ENCODE data around the gene C3orf20. TPM values are rescaled to one million over a fixed set of nuclear protein-coding genes. Genes with fewer than 3 reads are reported as not detected.

C3orf20 gene
- total RNA-seq, 1 experiment from 2014 or later: not detected

DNA sequence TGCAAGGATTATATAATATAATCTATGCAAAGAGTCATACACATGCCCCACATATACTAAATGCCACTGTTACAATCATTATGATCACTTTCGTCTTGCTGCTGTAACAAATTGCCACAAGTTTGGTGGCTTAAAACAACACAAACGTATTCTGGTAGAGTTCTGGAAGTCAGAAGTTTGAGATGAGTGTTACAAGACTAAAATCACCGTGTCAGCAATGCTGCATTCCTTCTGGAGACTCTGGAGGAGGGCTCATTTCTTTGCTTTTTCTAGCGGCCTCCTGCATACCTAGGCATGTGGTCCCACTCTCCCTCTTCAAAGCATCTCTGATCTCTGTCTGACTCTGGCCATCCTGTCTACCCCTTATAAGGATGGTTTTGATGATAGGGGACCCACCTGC, 24.7 kb upstream of the C3orf20 start:
- CTCF ChIA-PET: interaction anchor here (0.7 to 2.8 kb wide), 4 partner anchors 131 to 447 kb away, joined by 3 to 8 read pairs (median 5); no protein-coding TSS in a partner anchor
- peaks cover 10% of the 10 kb centered on the region for H3K4me1 Mint-ChIP-seq
- H3K9me3 Mint-ChIP-seq: no peaks in the 10 kb centered on the region; the same call in 1 of the 2 replicates
- DNase-seq (ENCODE audit: low spot score): no peak
- peaks cover 12% of the 10 kb centered on the region for H3K27me3 Mint-ChIP-seq (ENCODE audit: low read depth)
- no peak for ATAC-seq
- peak overlapping the region; percentile 93 for H3K27ac Mint-ChIP-seq
- peak overlapping the region; percentile 97 for H3K4me3 Mint-ChIP-seq
- H3K36me3 Mint-ChIP-seq: peaks cover 3% of the 10 kb centered on the region
- POLR2A ChIA-PET: no interaction called here
- no peak for TF ChIP-seq ELF4 (CRISPR knock-in tag; IDR thresholded peaks at IDR 0.05; ENCODE audit: low read depth)
- TF ChIP-seq, protein P1, sequence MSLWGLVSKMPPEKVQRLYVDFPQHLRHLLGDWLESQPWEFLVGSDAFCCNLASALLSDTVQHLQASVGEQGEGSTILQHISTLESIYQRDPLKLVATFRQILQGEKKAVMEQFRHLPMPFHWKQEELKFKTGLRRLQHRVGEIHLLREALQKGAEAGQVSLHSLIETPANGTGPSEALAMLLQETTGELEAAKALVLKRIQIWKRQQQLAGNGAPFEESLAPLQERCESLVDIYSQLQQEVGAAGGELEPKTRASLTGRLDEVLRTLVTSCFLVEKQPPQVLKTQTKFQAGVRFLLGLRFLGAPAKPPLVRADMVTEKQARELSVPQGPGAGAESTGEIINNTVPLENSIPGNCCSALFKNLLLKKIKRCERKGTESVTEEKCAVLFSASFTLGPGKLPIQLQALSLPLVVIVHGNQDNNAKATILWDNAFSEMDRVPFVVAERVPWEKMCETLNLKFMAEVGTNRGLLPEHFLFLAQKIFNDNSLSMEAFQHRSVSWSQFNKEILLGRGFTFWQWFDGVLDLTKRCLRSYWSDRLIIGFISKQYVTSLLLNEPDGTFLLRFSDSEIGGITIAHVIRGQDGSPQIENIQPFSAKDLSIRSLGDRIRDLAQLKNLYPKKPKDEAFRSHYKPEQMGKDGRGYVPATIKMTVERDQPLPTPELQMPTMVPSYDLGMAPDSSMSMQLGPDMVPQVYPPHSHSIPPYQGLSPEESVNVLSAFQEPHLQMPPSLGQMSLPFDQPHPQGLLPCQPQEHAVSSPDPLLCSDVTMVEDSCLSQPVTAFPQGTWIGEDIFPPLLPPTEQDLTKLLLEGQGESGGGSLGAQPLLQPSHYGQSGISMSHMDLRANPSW (CRISPR knock-in tag; conservative IDR thresholded peaks at IDR 0.05; ENCODE audit: low read depth): no peak
- TF ChIP-seq, protein P2, sequence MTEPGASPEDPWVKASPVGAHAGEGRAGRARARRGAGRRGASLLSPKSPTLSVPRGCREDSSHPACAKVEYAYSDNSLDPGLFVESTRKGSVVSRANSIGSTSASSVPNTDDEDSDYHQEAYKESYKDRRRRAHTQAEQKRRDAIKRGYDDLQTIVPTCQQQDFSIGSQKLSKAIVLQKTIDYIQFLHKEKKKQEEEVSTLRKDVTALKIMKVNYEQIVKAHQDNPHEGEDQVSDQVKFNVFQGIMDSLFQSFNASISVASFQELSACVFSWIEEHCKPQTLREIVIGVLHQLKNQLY (CRISPR knock-in tag; IDR thresholded peaks at IDR 0.05): no peak
- TF ChIP-seq, protein P3, sequence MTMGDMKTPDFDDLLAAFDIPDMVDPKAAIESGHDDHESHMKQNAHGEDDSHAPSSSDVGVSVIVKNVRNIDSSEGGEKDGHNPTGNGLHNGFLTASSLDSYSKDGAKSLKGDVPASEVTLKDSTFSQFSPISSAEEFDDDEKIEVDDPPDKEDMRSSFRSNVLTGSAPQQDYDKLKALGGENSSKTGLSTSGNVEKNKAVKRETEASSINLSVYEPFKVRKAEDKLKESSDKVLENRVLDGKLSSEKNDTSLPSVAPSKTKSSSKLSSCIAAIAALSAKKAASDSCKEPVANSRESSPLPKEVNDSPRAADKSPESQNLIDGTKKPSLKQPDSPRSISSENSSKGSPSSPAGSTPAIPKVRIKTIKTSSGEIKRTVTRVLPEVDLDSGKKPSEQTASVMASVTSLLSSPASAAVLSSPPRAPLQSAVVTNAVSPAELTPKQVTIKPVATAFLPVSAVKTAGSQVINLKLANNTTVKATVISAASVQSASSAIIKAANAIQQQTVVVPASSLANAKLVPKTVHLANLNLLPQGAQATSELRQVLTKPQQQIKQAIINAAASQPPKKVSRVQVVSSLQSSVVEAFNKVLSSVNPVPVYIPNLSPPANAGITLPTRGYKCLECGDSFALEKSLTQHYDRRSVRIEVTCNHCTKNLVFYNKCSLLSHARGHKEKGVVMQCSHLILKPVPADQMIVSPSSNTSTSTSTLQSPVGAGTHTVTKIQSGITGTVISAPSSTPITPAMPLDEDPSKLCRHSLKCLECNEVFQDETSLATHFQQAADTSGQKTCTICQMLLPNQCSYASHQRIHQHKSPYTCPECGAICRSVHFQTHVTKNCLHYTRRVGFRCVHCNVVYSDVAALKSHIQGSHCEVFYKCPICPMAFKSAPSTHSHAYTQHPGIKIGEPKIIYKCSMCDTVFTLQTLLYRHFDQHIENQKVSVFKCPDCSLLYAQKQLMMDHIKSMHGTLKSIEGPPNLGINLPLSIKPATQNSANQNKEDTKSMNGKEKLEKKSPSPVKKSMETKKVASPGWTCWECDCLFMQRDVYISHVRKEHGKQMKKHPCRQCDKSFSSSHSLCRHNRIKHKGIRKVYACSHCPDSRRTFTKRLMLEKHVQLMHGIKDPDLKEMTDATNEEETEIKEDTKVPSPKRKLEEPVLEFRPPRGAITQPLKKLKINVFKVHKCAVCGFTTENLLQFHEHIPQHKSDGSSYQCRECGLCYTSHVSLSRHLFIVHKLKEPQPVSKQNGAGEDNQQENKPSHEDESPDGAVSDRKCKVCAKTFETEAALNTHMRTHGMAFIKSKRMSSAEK (CRISPR knock-in tag; IDR thresholded peaks at IDR 0.05; ENCODE audit: borderline replicate concordance): no peak
- TF ChIP-seq, protein P4, sequence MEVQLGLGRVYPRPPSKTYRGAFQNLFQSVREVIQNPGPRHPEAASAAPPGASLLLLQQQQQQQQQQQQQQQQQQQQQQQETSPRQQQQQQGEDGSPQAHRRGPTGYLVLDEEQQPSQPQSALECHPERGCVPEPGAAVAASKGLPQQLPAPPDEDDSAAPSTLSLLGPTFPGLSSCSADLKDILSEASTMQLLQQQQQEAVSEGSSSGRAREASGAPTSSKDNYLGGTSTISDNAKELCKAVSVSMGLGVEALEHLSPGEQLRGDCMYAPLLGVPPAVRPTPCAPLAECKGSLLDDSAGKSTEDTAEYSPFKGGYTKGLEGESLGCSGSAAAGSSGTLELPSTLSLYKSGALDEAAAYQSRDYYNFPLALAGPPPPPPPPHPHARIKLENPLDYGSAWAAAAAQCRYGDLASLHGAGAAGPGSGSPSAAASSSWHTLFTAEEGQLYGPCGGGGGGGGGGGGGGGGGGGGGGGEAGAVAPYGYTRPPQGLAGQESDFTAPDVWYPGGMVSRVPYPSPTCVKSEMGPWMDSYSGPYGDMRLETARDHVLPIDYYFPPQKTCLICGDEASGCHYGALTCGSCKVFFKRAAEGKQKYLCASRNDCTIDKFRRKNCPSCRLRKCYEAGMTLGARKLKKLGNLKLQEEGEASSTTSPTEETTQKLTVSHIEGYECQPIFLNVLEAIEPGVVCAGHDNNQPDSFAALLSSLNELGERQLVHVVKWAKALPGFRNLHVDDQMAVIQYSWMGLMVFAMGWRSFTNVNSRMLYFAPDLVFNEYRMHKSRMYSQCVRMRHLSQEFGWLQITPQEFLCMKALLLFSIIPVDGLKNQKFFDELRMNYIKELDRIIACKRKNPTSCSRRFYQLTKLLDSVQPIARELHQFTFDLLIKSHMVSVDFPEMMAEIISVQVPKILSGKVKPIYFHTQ (CRISPR knock-in tag; IDR thresholded peaks at IDR 0.05): no peak
- TF ChIP-seq, protein P5, sequence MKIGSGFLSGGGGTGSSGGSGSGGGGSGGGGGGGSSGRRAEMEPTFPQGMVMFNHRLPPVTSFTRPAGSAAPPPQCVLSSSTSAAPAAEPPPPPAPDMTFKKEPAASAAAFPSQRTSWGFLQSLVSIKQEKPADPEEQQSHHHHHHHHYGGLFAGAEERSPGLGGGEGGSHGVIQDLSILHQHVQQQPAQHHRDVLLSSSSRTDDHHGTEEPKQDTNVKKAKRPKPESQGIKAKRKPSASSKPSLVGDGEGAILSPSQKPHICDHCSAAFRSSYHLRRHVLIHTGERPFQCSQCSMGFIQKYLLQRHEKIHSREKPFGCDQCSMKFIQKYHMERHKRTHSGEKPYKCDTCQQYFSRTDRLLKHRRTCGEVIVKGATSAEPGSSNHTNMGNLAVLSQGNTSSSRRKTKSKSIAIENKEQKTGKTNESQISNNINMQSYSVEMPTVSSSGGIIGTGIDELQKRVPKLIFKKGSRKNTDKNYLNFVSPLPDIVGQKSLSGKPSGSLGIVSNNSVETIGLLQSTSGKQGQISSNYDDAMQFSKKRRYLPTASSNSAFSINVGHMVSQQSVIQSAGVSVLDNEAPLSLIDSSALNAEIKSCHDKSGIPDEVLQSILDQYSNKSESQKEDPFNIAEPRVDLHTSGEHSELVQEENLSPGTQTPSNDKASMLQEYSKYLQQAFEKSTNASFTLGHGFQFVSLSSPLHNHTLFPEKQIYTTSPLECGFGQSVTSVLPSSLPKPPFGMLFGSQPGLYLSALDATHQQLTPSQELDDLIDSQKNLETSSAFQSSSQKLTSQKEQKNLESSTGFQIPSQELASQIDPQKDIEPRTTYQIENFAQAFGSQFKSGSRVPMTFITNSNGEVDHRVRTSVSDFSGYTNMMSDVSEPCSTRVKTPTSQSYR (CRISPR knock-in tag; IDR thresholded peaks at IDR 0.05): no peak
- TF ChIP-seq, protein P6, sequence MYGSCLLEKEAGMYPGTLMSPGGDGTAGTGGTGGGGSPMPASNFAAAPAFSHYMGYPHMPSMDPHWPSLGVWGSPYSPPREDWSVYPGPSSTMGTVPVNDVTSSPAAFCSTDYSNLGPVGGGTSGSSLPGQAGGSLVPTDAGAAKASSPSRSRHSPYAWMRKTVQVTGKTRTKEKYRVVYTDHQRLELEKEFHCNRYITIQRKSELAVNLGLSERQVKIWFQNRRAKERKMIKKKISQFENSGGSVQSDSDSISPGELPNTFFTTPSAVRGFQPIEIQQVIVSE (CRISPR knock-in tag; IDR thresholded peaks at IDR 0.05; ENCODE audit: borderline replicate concordance): no peak
- TF ChIP-seq, protein P7, sequence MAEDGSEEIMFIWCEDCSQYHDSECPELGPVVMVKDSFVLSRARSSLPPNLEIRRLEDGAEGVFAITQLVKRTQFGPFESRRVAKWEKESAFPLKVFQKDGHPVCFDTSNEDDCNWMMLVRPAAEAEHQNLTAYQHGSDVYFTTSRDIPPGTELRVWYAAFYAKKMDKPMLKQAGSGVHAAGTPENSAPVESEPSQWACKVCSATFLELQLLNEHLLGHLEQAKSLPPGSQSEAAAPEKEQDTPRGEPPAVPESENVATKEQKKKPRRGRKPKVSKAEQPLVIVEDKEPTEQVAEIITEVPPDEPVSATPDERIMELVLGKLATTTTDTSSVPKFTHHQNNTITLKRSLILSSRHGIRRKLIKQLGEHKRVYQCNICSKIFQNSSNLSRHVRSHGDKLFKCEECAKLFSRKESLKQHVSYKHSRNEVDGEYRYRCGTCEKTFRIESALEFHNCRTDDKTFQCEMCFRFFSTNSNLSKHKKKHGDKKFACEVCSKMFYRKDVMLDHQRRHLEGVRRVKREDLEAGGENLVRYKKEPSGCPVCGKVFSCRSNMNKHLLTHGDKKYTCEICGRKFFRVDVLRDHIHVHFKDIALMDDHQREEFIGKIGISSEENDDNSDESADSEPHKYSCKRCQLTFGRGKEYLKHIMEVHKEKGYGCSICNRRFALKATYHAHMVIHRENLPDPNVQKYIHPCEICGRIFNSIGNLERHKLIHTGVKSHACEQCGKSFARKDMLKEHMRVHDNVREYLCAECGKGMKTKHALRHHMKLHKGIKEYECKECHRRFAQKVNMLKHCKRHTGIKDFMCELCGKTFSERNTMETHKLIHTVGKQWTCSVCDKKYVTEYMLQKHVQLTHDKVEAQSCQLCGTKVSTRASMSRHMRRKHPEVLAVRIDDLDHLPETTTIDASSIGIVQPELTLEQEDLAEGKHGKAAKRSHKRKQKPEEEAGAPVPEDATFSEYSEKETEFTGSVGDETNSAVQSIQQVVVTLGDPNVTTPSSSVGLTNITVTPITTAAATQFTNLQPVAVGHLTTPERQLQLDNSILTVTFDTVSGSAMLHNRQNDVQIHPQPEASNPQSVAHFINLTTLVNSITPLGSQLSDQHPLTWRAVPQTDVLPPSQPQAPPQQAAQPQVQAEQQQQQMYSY (CRISPR knock-in tag; IDR thresholded peaks at IDR 0.05): no peak
- no peak for TF ChIP-seq JUN (CRISPR knock-in tag; IDR thresholded peaks at IDR 0.05)
- TF ChIP-seq CBFB (CRISPR knock-in tag; IDR thresholded peaks at IDR 0.05; ENCODE audit: low read depth): no peak
- TF ChIP-seq, protein P8, sequence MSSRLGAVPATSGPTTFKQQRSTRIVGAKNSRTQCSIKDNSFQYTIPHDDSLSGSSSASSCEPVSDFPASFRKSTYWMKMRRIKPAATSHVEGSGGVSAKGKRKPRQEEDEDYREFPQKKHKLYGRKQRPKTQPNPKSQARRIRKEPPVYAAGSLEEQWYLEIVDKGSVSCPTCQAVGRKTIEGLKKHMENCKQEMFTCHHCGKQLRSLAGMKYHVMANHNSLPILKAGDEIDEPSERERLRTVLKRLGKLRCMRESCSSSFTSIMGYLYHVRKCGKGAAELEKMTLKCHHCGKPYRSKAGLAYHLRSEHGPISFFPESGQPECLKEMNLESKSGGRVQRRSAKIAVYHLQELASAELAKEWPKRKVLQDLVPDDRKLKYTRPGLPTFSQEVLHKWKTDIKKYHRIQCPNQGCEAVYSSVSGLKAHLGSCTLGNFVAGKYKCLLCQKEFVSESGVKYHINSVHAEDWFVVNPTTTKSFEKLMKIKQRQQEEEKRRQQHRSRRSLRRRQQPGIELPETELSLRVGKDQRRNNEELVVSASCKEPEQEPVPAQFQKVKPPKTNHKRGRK (CRISPR knock-in tag; IDR thresholded peaks at IDR 0.05; ENCODE audit: borderline replicate concordance): no peak
- TF ChIP-seq, protein P9, sequence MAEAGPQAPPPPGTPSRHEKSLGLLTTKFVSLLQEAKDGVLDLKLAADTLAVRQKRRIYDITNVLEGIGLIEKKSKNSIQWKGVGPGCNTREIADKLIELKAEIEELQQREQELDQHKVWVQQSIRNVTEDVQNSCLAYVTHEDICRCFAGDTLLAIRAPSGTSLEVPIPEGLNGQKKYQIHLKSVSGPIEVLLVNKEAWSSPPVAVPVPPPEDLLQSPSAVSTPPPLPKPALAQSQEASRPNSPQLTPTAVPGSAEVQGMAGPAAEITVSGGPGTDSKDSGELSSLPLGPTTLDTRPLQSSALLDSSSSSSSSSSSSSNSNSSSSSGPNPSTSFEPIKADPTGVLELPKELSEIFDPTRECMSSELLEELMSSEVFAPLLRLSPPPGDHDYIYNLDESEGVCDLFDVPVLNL (CRISPR knock-in tag; IDR thresholded peaks at IDR 0.05; ENCODE audit: borderline replicate concordance, low read depth): no peak
- TF ChIP-seq ZNF232 (CRISPR knock-in tag; IDR thresholded peaks at IDR 0.05): no peak
- TF ChIP-seq MYBL2 (CRISPR knock-in tag; IDR thresholded peaks at IDR 0.05): no peak

Measured in WTC11 (cell line).